HCT116 (cell line): Measurements from ENCODE around the gene FDCSP. TPM values are rescaled to one million over a fixed set of nuclear protein-coding genes. Genes with fewer than 3 reads are reported as not detected.
"Not testable (repeated sequence)": the region's sequence is repeated elsewhere in the genome, so short reads cannot be mapped to it uniquely, and the experiment has no call there.

ENCODE experiments used
- ATAC-seq: fragments of 200-7000 bp; cut with Tn5 transposase; 2 replicates; pipeline ENCODE4 v1.9.1; 2020; ENCODE audit warnings: mild to moderate bottlenecking, moderate library complexity
- BruUV-seq: library from RNA; stranded (reverse); fragments of 400-500 nt; replicated peaks from 2 replicates; lab custom pipeline; 2021; lab: Mats Ljungman, UMichigan
- CTCF ChIA-PET: fragments of 300-600 bp; sonication (Branson Sonifier 250); formaldehyde crosslinking; loops from one replicate; lab custom pipeline; 2021; ENCODE audit warnings: antibody characterized with exemption; lab: Charles Lee
- POLR2A ChIA-PET: fragments of 300-600, 350-600 bp; sonication (Branson Sonifier 250); formaldehyde crosslinking; loops from one replicate; lab custom pipeline; 2021; ENCODE audit warnings: antibody characterized with exemption; lab: Charles Lee
- RAD21 ChIA-PET, 2 experiments: fragments of 300-600 bp; sonication (Branson Sonifier 250); formaldehyde crosslinking; loops; one replicate each; lab custom pipeline; 2023; ENCODE audit warnings: low total read pairs in 2 of 2; ENCODE audit not compliant: uncharacterized antibody in 2 of 2, unreplicated experiment in 2 of 2, low non-redundant PET in 1 of 2; lab: Charles Lee
- DNase-seq: peaks from one replicate; pipeline ENCODE4 v3.0.0-alpha.2; 2010; ENCODE audit warnings: low read depth, low spot score
- H2AFZ ChIP-seq: fragments of 200-600 bp; shearing (Covaris generic), sonication (generic); 2 replicates; pipeline ENCODE4 v1.6.1; 2017; ENCODE audit warnings: low read depth, mixed run types, mixed read lengths, antibody characterized with exemption, low read length; ENCODE audit not compliant: poor library complexity, severe bottlenecking
- H3K27ac ChIP-seq: 2 replicates; pipeline ENCODE4 v1.5.1; 2012; ENCODE audit warnings: low read depth, low read length
- H3K27me3 ChIP-seq: fragments of 200-600 bp; sonication (generic); 2 replicates; pipeline ENCODE4 v1.6.1; 2016; ENCODE audit warnings: mixed run types, low read length, mixed read lengths; ENCODE audit not compliant: insufficient read depth
- H3K36me3 ChIP-seq, 2 experiments: fragments of 200-500 bp in 1 of 2; fragments of 200-600 bp in 1 of 2; sonication (Bioruptor generic) in 1 of 2; sonication (generic) in 1 of 2; 2 replicates each; pipeline versions ENCODE4 v1.5.1 to v1.6.1; 2014 to 2016; ENCODE audit warnings: low read length in 2 of 2, inconsistent platforms in 1 of 2, mixed read lengths in 1 of 2, mixed run types in 1 of 2; ENCODE audit not compliant: insufficient read depth in 2 of 2, control insufficient read depth in 1 of 2
- H3K4me1 ChIP-seq, 2 experiments: fragments of 200-600 bp in 1 of 2; sonication (generic) in 1 of 2; 2 replicates each; pipeline versions ENCODE4 v1.5.1 to v1.6.1; 2012 to 2017; ENCODE audit warnings: low read length in 2 of 2, inconsistent platforms in 1 of 2, mild to moderate bottlenecking in 1 of 2, mixed read lengths in 1 of 2, mixed run types in 1 of 2, moderate library complexity in 1 of 2; ENCODE audit not compliant: insufficient read depth in 2 of 2, control insufficient read depth in 1 of 2
- H3K4me2 ChIP-seq: fragments of 200-600 bp; sonication (generic); 2 replicates; pipeline ENCODE4 v1.6.1; 2017; ENCODE audit warnings: mixed run types, low read length, mixed read lengths
- H3K4me3 ChIP-seq, 2 experiments: fragments of 200-600 bp in 1 of 2; sonication (generic) in 1 of 2; replicated peaks in 1 of 2; 2 replicates each; pipeline ENCODE4 v1.5.1; 2011 to 2016; ENCODE audit warnings: low read length in 2 of 2, control low read depth in 1 of 2, low read depth in 1 of 2, mild to moderate bottlenecking in 1 of 2, mixed read lengths in 1 of 2, mixed run types in 1 of 2
- H3K79me2 ChIP-seq: fragments of 200-600 bp; sonication (generic); 2 replicates; pipeline ENCODE4 v1.6.1; 2017; ENCODE audit warnings: mild to moderate bottlenecking, mixed run types, low read length, moderate library complexity, mixed read lengths; ENCODE audit not compliant: insufficient read depth
- H3K9ac ChIP-seq: fragments of 200-600 bp; sonication (generic); 2 replicates; pipeline ENCODE4 v1.6.1; 2016; ENCODE audit warnings: low read length, mixed read lengths
- H3K9me2 ChIP-seq: fragments of 200-600 bp; sonication (generic), shearing (Covaris generic); 2 replicates; pipeline ENCODE4 v1.6.1; 2017; ENCODE audit warnings: mixed run types, mild to moderate bottlenecking, moderate library complexity; ENCODE audit not compliant: insufficient read depth
- H3K9me3 ChIP-seq, 2 experiments: fragments of 200-500 bp in 1 of 2; fragments of 200-600 bp in 1 of 2; sonication (Bioruptor generic) in 1 of 2; sonication (generic) in 1 of 2; 2 replicates each; pipeline ENCODE4 v1.6.1; 2014 to 2017; ENCODE audit warnings: low read length in 2 of 2, mixed read lengths in 2 of 2, inconsistent platforms in 1 of 2, low read depth in 1 of 2, mild to moderate bottlenecking in 1 of 2, mixed run types in 1 of 2, moderate library complexity in 1 of 2; ENCODE audit not compliant: control insufficient read depth in 1 of 2, insufficient read depth in 1 of 2
- H4K20me1 ChIP-seq: fragments of 200-600 bp; sonication (generic), shearing (Covaris generic); 2 replicates; pipeline ENCODE4 v1.6.1; 2017; ENCODE audit warnings: mixed run types, mild to moderate bottlenecking, moderate library complexity; ENCODE audit not compliant: insufficient read depth
- POLR2A ChIP-seq: IDR thresholded peaks from 2 replicates; pipeline ENCODE4 v1.7.0; 2011; ENCODE audit warnings: borderline replicate concordance; ENCODE audit not compliant: insufficient read depth, insufficient read length; ENCODE audit errors: extremely low read depth
- SRF ChIP-seq: IDR thresholded peaks from 2 replicates; pipeline ENCODE4 v1.6.1; 2012; ENCODE audit warnings: low read depth
- ZNF274 ChIP-seq: fragments of 200-500 bp; sonication (Bioruptor generic); IDR thresholded peaks from 2 replicates; pipeline ENCODE4 v1.6.1; 2014; ENCODE audit warnings: mild to moderate bottlenecking, low read depth, low read length, inconsistent platforms
- intact Hi-C: fragments of 100-400 bp; cut with micrococcal nuclease; formaldehyde crosslinking; loops from 2 replicates; pipeline ENCODE4 v1.10.0; 2022
- total RNA-seq: library from RNA; stranded (reverse); gene quantifications from one replicate; pipeline ENCODE4 v1.2.1, GENCODE V29; 2021; ENCODE audit not compliant: unreplicated experiment

Gene FDCSP
- total RNA-seq, 1 experiment from 2014 or later = not detected

DNA sequence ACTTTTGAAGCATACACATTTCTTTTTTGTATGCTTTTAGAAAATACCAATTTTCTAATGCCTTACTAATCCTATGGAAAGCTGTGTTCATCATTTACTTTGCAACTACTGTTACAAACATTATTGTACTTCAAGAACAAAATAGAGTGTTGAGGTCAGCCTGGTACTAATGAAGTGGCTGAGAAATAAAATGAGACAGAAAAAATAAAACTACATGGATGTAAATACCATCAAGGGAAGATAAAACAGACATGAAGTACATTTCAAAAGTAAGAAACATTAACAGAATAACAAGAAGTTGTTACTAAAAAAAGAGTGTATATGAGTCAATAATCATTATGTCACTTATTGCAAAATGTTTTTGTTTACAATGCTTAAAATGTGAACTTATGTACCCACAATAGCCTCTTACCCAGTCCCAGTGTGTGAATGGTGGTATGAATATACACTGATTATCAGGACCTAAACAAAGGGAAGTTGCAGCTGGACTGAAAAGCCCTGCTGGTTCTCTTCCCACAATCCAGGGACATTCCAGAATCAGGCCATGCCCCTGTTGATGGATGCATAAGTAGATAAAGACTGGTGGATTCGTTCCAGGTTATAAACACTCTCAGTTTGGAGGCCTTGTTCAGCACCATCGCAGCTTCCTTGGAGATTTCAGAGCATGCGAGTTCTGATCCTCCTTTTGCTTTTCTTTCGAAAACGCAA is 14.1 kb downstream of the FDCSP start:
- no peak overlapping the region for H3K27ac ChIP-seq
- no peaks in the 10 kb centered on the region for H4K20me1 ChIP-seq
- no peak overlapping the region for H3K9ac ChIP-seq
- H3K4me3 ChIP-seq = no peak overlapping the region
- no peak overlapping the region for H3K4me2 ChIP-seq
- H3K79me2 ChIP-seq = no peaks in the 10 kb centered on the region
- no peaks in the 10 kb centered on the region for H3K9me2 ChIP-seq
- ATAC-seq = no peak
- TF ChIP-seq POLR2A = no peak
- no peak for TF ChIP-seq SRF
- no peak for TF ChIP-seq ZNF274
- CTCF ChIA-PET = no interaction called here
- intact Hi-C loops = no loop called here
- no peak for DNase-seq
- BruUV-seq = no TSS peak
- POLR2A ChIA-PET = no interaction called here
- H3K9me3 ChIP-seq = no peaks in the 10 kb centered on the region
- H3K36me3 ChIP-seq = no peaks in the 10 kb centered on the region
- no peak overlapping the region for H2AFZ ChIP-seq
- H3K27me3 ChIP-seq = no peaks in the 10 kb centered on the region
- RAD21 ChIA-PET = no interaction called here
- H3K4me1 ChIP-seq = no peaks in the 10 kb centered on the region

DNA sequence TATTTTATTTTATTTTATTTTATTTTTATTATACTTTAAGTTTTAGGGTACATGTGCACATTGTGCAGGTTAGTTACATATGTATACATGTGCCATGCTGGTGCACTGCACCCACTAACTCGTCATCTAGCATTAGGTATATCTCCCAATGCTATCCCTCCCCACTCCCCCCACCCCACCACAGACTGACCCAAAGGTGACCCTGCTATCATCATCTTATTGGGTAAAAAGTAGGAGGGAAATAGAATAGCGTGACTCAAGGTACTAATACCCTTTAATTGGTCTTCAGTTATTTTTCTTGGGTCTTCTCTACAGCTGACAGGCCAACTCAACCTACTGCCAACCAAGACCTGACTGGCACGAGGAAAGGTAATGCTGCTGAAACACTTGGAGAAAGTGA is 16.4 kb downstream of the FDCSP start, which contains the start of gene CSN3:
Gene CSN3, plus strand, starts transcription at position 301 of the 400 bp plus-strand sequence. CDS start 2,223 bp downstream, outside the sequence.
- RAD21 ChIA-PET, H3K4me1 ChIP-seq, intact Hi-C loops, CTCF ChIA-PET, H3K27me3 ChIP-seq, ATAC-seq, DNase-seq, POLR2A ChIA-PET, H3K27ac ChIP-seq, H3K9ac ChIP-seq, H3K4me3 ChIP-seq, BruUV-seq, H3K36me3 ChIP-seq, H3K4me2 ChIP-seq, H2AFZ ChIP-seq, H3K9me2 ChIP-seq, H4K20me1 ChIP-seq, H3K9me3 ChIP-seq, H3K79me2 ChIP-seq: not testable (repeated sequence)
